H1 (cell line): ENCODE measurements around the gene DNAL1. TPM values are rescaled to one million over a fixed set of nuclear protein-coding genes. Genes with fewer than 3 reads are reported as not detected.

ENCODE experiments used
- CTCF ChIA-PET: fragments of 300-600 bp; sonication (Branson Sonifier 250); formaldehyde crosslinking; loops from one replicate; lab custom pipeline; 2021; ENCODE audit not compliant: partially characterized antibody; lab: Charles Lee
- POLR2A ChIA-PET: fragments of 300-600 bp; sonication (Branson Sonifier 250); formaldehyde crosslinking; loops from one replicate; lab custom pipeline; 2021; ENCODE audit warnings: inconsistent platforms; ENCODE audit not compliant: partially characterized antibody; lab: Charles Lee
- DNase-seq, 2 experiments: peaks; one replicate each; pipeline versions ENCODE4 v3.0.0 to v3.0.0-alpha.2; 2010 to 2022; ENCODE audit warnings: low spot score in 2 of 2, low read depth in 1 of 2, mixed read lengths in 1 of 2
- FAIRE-seq: peaks from 2 replicates; lab custom pipeline; 2011; peaks lifted over from hg19 to GRCh38; lab: Jason Lieb, UNC
- H2AFZ ChIP-seq: 2 replicates; pipeline ENCODE4 v1.8.1; 2012; ENCODE audit warnings: low read length, inconsistent platforms
- H2AK5ac ChIP-seq: 2 replicates; pipeline ENCODE4 v1.6.1; 2013; ENCODE audit warnings: low read depth, low read length
- H2BK120ac ChIP-seq: replicated peaks from 2 replicates; pipeline ENCODE3; 2013; ENCODE audit warnings: low read depth, low read length, inconsistent platforms
- H2BK12ac ChIP-seq: 2 replicates; pipeline ENCODE4 v1.6.1; 2013; ENCODE audit warnings: low read depth, low read length
- H2BK15ac ChIP-seq: 2 replicates; pipeline ENCODE4 v1.6.1; 2013; ENCODE audit warnings: low read length
- H2BK20ac ChIP-seq: 2 replicates; pipeline ENCODE4 v1.6.1; 2013; ENCODE audit warnings: low read length
- H2BK5ac ChIP-seq: 2 replicates; pipeline ENCODE4 v1.6.1; 2013; ENCODE audit warnings: low read depth, low read length
- H3K14ac ChIP-seq: 2 replicates; pipeline ENCODE4 v1.6.1; 2013; ENCODE audit warnings: inconsistent platforms; ENCODE audit not compliant: insufficient read length
- H3K18ac ChIP-seq: 2 replicates; pipeline ENCODE4 v1.6.1; 2013; ENCODE audit warnings: low read length; ENCODE audit errors: extremely low read depth
- H3K23ac ChIP-seq: 2 replicates; pipeline ENCODE4 v1.6.1; 2013; ENCODE audit warnings: inconsistent platforms; ENCODE audit not compliant: insufficient read length
- H3K23me2 ChIP-seq: 2 replicates; pipeline ENCODE4 v1.6.1; 2013; ENCODE audit warnings: low read depth, low read length
- H3K27ac ChIP-seq: 2 replicates; pipeline ENCODE4 v1.6.1; 2011; ENCODE audit warnings: low read depth, low read length, inconsistent platforms
- H3K27me3 ChIP-seq, 4 experiments: replicated peaks in 1 of 4; 1 replicate in 1 of 4; 2 replicates in 3 of 4; pipeline versions ENCODE4 v1.6.1 to v1.8.1; 2011 to 2013; ENCODE audit warnings: low read length in 3 of 4, mild to moderate bottlenecking in 3 of 4, inconsistent platforms in 2 of 4, mixed read lengths in 2 of 4, moderate library complexity in 1 of 4; ENCODE audit not compliant: control insufficient read depth in 3 of 4, insufficient read depth in 3 of 4; ENCODE audit errors: extremely low read depth in 1 of 4
- H3K36me3 ChIP-seq, 4 experiments: 2 replicates each; pipeline versions ENCODE4 v1.6.1 to v1.8.1; 2011 to 2013; ENCODE audit warnings: mild to moderate bottlenecking in 4 of 4, low read length in 3 of 4, moderate library complexity in 2 of 4, control low read depth in 1 of 4, inconsistent platforms in 1 of 4; ENCODE audit not compliant: insufficient read depth in 4 of 4, control insufficient read depth in 2 of 4
- H3K4ac ChIP-seq: replicated peaks from 2 replicates; pipeline ENCODE3; 2013; ENCODE audit warnings: low read length, low read depth, mixed read lengths, inconsistent platforms; ENCODE audit not compliant: insufficient read length
- H3K4me1 ChIP-seq, 4 experiments: replicated peaks in 1 of 4; 1 replicate in 1 of 4; 2 replicates in 3 of 4; pipeline versions ENCODE4 v1.6.1 to v1.8.1; 2011 to 2013; ENCODE audit warnings: low read length in 3 of 4, inconsistent platforms in 2 of 4, mixed read lengths in 1 of 4; ENCODE audit not compliant: insufficient read depth in 4 of 4, control insufficient read depth in 3 of 4
- H3K4me2 ChIP-seq, 2 experiments: 2 replicates each; pipeline versions ENCODE4 v1.6.1 to v1.8.1; 2011 to 2013; ENCODE audit warnings: low read depth in 2 of 2, low read length in 2 of 2, control low read depth in 1 of 2, inconsistent platforms in 1 of 2, mild to moderate bottlenecking in 1 of 2; ENCODE audit not compliant: insufficient read depth in 1 of 2
- H3K4me3 ChIP-seq, 4 experiments: fragments of 200-600, 300-600 bp in 1 of 4; sonication (generic), shearing (Covaris generic), sonication (Bioruptor Twin) in 1 of 4; 2 replicates each; pipeline versions ENCODE4 v1.5.1 to v1.8.1; 2011 to 2016; ENCODE audit warnings: low read length in 4 of 4, low read depth in 3 of 4, control low read depth in 2 of 4, inconsistent platforms in 2 of 4, mild to moderate bottlenecking in 2 of 4, mixed read lengths in 1 of 4, moderate library complexity in 1 of 4; ENCODE audit not compliant: insufficient read depth in 2 of 4; ENCODE audit errors: extremely low read depth in 1 of 4
- H3K56ac ChIP-seq: replicated peaks from 2 replicates; pipeline ENCODE3; 2013; ENCODE audit warnings: low read depth, mild to moderate bottlenecking, mixed read lengths, low read length, inconsistent platforms; ENCODE audit not compliant: insufficient read length
- H3K79me1 ChIP-seq: 2 replicates; pipeline ENCODE4 v1.6.1; 2013; ENCODE audit warnings: low read depth, low read length, control low read depth
- H3K79me2 ChIP-seq, 2 experiments: 2 replicates each; pipeline versions ENCODE4 v1.6.1 to v1.8.1; 2012 to 2013; ENCODE audit warnings: low read length in 2 of 2, mild to moderate bottlenecking in 2 of 2, inconsistent platforms in 1 of 2; ENCODE audit not compliant: insufficient read depth in 2 of 2, control insufficient read depth in 1 of 2
- H3K9ac ChIP-seq, 4 experiments: replicated peaks in 1 of 4; 1 replicate in 1 of 4; 2 replicates in 3 of 4; pipeline versions ENCODE4 v1.6.1 to v1.8.1; 2011 to 2013; ENCODE audit warnings: low read depth in 3 of 4, low read length in 3 of 4, control low read depth in 2 of 4, mild to moderate bottlenecking in 2 of 4, moderate library complexity in 2 of 4, inconsistent platforms in 1 of 4; ENCODE audit errors: extremely low read depth in 1 of 4
- H3K9me3 ChIP-seq, 2 experiments: 2 replicates each; pipeline versions ENCODE4 v1.6.1 to v1.8.1; 2012 to 2013; ENCODE audit warnings: mild to moderate bottlenecking in 2 of 2, moderate library complexity in 2 of 2, control low read depth in 1 of 2, inconsistent platforms in 1 of 2, low read depth in 1 of 2, low read length in 1 of 2, mixed read lengths in 1 of 2; ENCODE audit not compliant: insufficient read depth in 2 of 2
- H4K20me1 ChIP-seq, 2 experiments: replicated peaks in 1 of 2; 2 replicates each; pipeline versions ENCODE3 to v1.8.1; 2011 to 2013; ENCODE audit warnings: inconsistent platforms in 2 of 2, low read length in 2 of 2, mild to moderate bottlenecking in 1 of 2; ENCODE audit not compliant: insufficient read depth in 2 of 2, control insufficient read depth in 1 of 2
- H4K5ac ChIP-seq: 2 replicates; pipeline ENCODE4 v1.6.1; 2013; ENCODE audit warnings: low read length, low read depth, mixed read lengths, inconsistent platforms; ENCODE audit not compliant: insufficient read length
- H4K8ac ChIP-seq: 2 replicates; pipeline ENCODE4 v1.8.0; 2013; ENCODE audit warnings: mild to moderate bottlenecking, moderate library complexity, low read length, inconsistent platforms; ENCODE audit not compliant: insufficient read depth; ENCODE audit errors: extremely low read depth
- H4K91ac ChIP-seq: replicated peaks from 2 replicates; pipeline ENCODE3; 2013; ENCODE audit warnings: low read length, mixed read lengths, inconsistent platforms; ENCODE audit not compliant: insufficient read length
- ASH2L ChIP-seq: fragments of 200-600, 300-600 bp; sonication (generic); IDR thresholded peaks from one replicate; pipeline ENCODE4 v1.7.1; 2017; ENCODE audit warnings: low read length
- BCL11A ChIP-seq, 2 experiments: IDR thresholded peaks; one replicate each; pipeline ENCODE4 v1.6.1; 2011; ENCODE audit warnings: low read depth in 2 of 2, low read length in 2 of 2, mild to moderate bottlenecking in 2 of 2
- CBX5 ChIP-seq: fragments of 300-800, 300-1000 bp; sonication (generic); IDR thresholded peaks from 2 replicates; pipeline ENCODE4 v1.7.1; 2016; ENCODE audit warnings: antibody characterized with exemption, low read length, low read depth
- CHD2 ChIP-seq: IDR thresholded peaks from 2 replicates; pipeline ENCODE4 v1.6.1; 2012; ENCODE audit warnings: low read length, improper control_type of control experiment
- FOSL1 ChIP-seq: IDR thresholded peaks from 2 replicates; pipeline ENCODE4 v1.6.1; 2011; ENCODE audit warnings: mild to moderate bottlenecking, low read depth, low read length, moderate library complexity; ENCODE audit not compliant: insufficient read depth
- KDM1A ChIP-seq: fragments of 200-600, 300-600 bp; sonication (generic); IDR thresholded peaks from 2 replicates; pipeline ENCODE4 v1.7.1; 2016; ENCODE audit warnings: mild to moderate bottlenecking, low read length, borderline replicate concordance
- RNF2 ChIP-seq: fragments of 200-900, 300-1000 bp; sonication (generic); IDR thresholded peaks from 2 replicates; pipeline ENCODE4 v1.7.1; 2016; ENCODE audit warnings: borderline replicate concordance, low read depth, mild to moderate bottlenecking, antibody characterized with exemption, low read length; ENCODE audit not compliant: poor library complexity, severe bottlenecking; ENCODE audit errors: missing control alignments
- SRF ChIP-seq: IDR thresholded peaks from 2 replicates; pipeline ENCODE4 v1.6.1; 2011; ENCODE audit warnings: mild to moderate bottlenecking, low read depth, low read length, moderate library complexity
- WGBS, 2 experiments: shearing (Covaris generic) in 1 of 2; methylation state at CpG; one replicate each; pipeline versions ENCODE4 v1.1.6 to v1.1.7; 2013 to 2015; ENCODE audit warnings: low lambda C conversion rate in 2 of 2, mixed read lengths in 2 of 2, inconsistent platforms in 1 of 2, low coverage in 1 of 2, missing lambda C conversion rate in 1 of 2; ENCODE audit not compliant: insufficient replicate concordance in 2 of 2, insufficient coverage in 1 of 2, insufficient read length in 1 of 2; ENCODE audit errors: extremely low coverage in 1 of 2, missing lambda C conversion rate in 1 of 2; 5-methylcytosine and 5-hydroxymethylcytosine counted together
- polyA plus RNA-seq, 7 experiments: library from polyadenylated mRNA; depleted of rRNA in 3 of 7; stranded (reverse) in 5 of 7; unstranded in 2 of 7; fragments of >200 nt in 5 of 7; fragments of 200-250 nt in 2 of 7; gene quantifications; 1 replicate in 5 of 7; 2 replicates in 1 of 7; 4 replicates in 1 of 7; pipeline versions ENCODE4 v1.2.1 to v1.2.3, GENCODE V29; 2011 to 2013; ENCODE audit warnings: missing spikeins in 2 of 7, mixed read lengths in 2 of 7
- total RNA-seq: library from RNA; stranded (reverse); fragmentation: NEBNext Ultra II Directional; extraction: Animal tissue kit (Norgen Biotek cat#: 25700); gene quantifications from 2 replicates; pipeline ENCODE4 v1.2.1, GENCODE V29; 2021
- TF ChIP-seq, protein P1 (sequence below), 3 experiments: IDR thresholded peaks; 1 replicate in 2 of 3; 2 replicates in 1 of 3; pipeline versions ENCODE4 v1.5.1 to v1.6.1; 2011; ENCODE audit warnings: low read length in 3 of 3, mild to moderate bottlenecking in 3 of 3, inconsistent platforms in 2 of 3, low read depth in 1 of 3, moderate library complexity in 1 of 3; ENCODE audit not compliant: insufficient read depth in 1 of 3; ENCODE audit errors: control extremely low read depth in 1 of 3

Gene DNAL1
- total and polyA plus RNA-seq, 2 of the 8 experiments (the other 6 are each of a cell fraction or from before 2014, with no cell fraction given): 2.8 to 16.8 TPM

DNA sequence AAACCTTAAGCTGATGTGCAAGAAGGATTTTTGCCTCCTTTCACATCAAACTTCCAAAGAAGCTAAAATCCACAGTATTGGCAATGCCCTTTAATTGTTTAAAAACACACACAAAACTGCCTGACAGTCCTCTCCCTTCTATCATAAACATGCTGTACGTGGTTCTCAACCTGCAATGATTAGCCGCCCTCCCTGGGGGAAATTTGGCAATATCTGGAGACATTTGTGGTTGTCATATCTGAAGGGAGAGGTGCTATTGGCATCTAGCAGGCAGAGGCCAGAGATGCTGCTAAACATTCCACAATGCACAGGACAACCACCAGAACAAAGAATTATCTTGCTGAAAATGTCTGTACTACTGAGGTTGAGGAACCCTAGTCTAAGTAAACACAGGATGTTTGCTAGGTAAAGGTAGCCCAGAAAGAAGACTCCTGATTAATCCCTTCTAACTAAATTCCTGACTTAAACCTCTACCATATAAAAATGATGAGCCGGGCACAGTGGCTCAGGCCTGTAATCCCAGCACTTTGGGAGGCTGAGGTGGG lies 31.3 kb upstream of the DNAL1 start:
- no peaks in the 10 kb centered on the region for H3K36me3 ChIP-seq
- no peaks in the 10 kb centered on the region for H4K20me1 ChIP-seq
- no peak overlapping the region for H3K4ac ChIP-seq
- H2BK120ac ChIP-seq: no peak overlapping the region
- H3K79me2 ChIP-seq: no peaks in the 10 kb centered on the region
- FAIRE-seq (no peak), DNase-seq (no peak)
- POLR2A ChIA-PET: interaction anchor here (0.8 to 2.4 kb wide), 7 partner anchors 13 to 273 kb away, joined by 3 to 14 read pairs (median 4); partner anchors contain the start of genes ACOT2, ACOT4 and ZNF410
- WGBS, 2 experiments: 81% methylated on average over 3 of the region's 3 CpGs; no CpG with 5 or more reads in 1 of the 2 experiments
- no peak overlapping the region for H3K27ac ChIP-seq
- no peak overlapping the region for H2BK20ac ChIP-seq
- no peak overlapping the region for H3K56ac ChIP-seq
- H3K27me3 ChIP-seq: peaks cover 0 to 32% (median 12%) of the 10 kb centered on the region in 4 experiments; a peak in 5 of 7 replicates
- peak overlapping the region; percentile 40 to 84; a peak in 2 of 4 replicates for H3K4me2 ChIP-seq
- H4K5ac ChIP-seq: no peak overlapping the region
- peak overlapping the region in 1 of 4 experiments; percentile 75; a peak in 1 of 8 replicates for H3K4me3 ChIP-seq
- no peak overlapping the region for H2AK5ac ChIP-seq
- H3K9me3 ChIP-seq: no peaks in the 10 kb centered on the region
- no peak overlapping the region for H3K9ac ChIP-seq
- H3K23ac ChIP-seq: no peak overlapping the region
- H2BK5ac ChIP-seq: no peak overlapping the region
- H2BK12ac ChIP-seq: no peak overlapping the region
- no peaks in the 10 kb centered on the region for H3K79me1 ChIP-seq
- no peak overlapping the region for H2AFZ ChIP-seq
- H3K18ac ChIP-seq: no peak overlapping the region
- CTCF ChIA-PET: interaction anchor here (0.9 to 1.7 kb wide), 8 partner anchors 12 to 145 kb away, joined by 3 to 11 read pairs (median 4); partner anchors contain the start of gene ACOT1
- H3K14ac ChIP-seq: no peak overlapping the region
- H4K91ac ChIP-seq: no peak overlapping the region
- H4K8ac ChIP-seq: no peak overlapping the region
- no peak overlapping the region for H2BK15ac ChIP-seq
- peaks cover 0 to 5% (median 0%) of the 10 kb centered on the region in 4 experiments; a peak in 1 of 7 replicates for H3K4me1 ChIP-seq
- H3K23me2 ChIP-seq: peaks cover 5% of the 10 kb centered on the region; the same call in 1 of the 2 replicates
- TF ChIP-seq RNF2: no peak
- no peak for TF ChIP-seq BCL11A (IDR thresholded peaks at IDR 0.05; ENCODE audit: low read depth in 2 of 2, low read length in 2 of 2)
- TF ChIP-seq SRF: no peak
- TF ChIP-seq KDM1A: no peak
- TF ChIP-seq CHD2: no peak
- TF ChIP-seq ASH2L: no peak
- TF ChIP-seq CBX5: no peak
- no peak for TF ChIP-seq FOSL1
- TF ChIP-seq, protein P1, sequence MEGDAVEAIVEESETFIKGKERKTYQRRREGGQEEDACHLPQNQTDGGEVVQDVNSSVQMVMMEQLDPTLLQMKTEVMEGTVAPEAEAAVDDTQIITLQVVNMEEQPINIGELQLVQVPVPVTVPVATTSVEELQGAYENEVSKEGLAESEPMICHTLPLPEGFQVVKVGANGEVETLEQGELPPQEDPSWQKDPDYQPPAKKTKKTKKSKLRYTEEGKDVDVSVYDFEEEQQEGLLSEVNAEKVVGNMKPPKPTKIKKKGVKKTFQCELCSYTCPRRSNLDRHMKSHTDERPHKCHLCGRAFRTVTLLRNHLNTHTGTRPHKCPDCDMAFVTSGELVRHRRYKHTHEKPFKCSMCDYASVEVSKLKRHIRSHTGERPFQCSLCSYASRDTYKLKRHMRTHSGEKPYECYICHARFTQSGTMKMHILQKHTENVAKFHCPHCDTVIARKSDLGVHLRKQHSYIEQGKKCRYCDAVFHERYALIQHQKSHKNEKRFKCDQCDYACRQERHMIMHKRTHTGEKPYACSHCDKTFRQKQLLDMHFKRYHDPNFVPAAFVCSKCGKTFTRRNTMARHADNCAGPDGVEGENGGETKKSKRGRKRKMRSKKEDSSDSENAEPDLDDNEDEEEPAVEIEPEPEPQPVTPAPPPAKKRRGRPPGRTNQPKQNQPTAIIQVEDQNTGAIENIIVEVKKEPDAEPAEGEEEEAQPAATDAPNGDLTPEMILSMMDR (IDR thresholded peaks at IDR 0.05; ENCODE audit: control extremely low read depth in 1 of 3, insufficient read depth in 1 of 3, low read depth in 1 of 3, low read length in 3 of 3): no peak
